SK-N-SH (cell line): ENCODE measurements around the gene BUD23.

Experiments
- CTCF ChIP-seq: fragments of 200-600 bp; sonication (generic); IDR thresholded peaks from 2 replicates; pipeline ENCODE4 v1.6.1; 2017; ENCODE audit warnings: antibody characterized with exemption, mild to moderate bottlenecking, moderate library complexity
- EP300 ChIP-seq, 2 experiments: IDR thresholded peaks; 2 replicates each; pipeline versions ENCODE4 v1.4.0 to v1.6.1; 2012; ENCODE audit warnings: borderline replicate concordance in 1 of 2, low read depth in 1 of 2, low read length in 1 of 2
- EZH2phosphoT487 ChIP-seq: fragments of 200-600 bp; sonication (generic); IDR thresholded peaks from 2 replicates; pipeline ENCODE4 v1.6.1; 2017; ENCODE audit warnings: low read depth, mixed run types, mild to moderate bottlenecking, antibody characterized with exemption, moderate library complexity, borderline replicate concordance
- JUND ChIP-seq: IDR thresholded peaks from 2 replicates; pipeline ENCODE4 v1.4.0; 2012
- MEF2A ChIP-seq: IDR thresholded peaks from 2 replicates; pipeline ENCODE4 v1.4.0; 2012; ENCODE audit warnings: low read depth, borderline replicate concordance
- NRF1 ChIP-seq: IDR thresholded peaks from 2 replicates; pipeline ENCODE4 v1.6.1; 2012; ENCODE audit warnings: low read depth, mild to moderate bottlenecking, low read length
- POLR2AphosphoS5 ChIP-seq: IDR thresholded peaks from 2 replicates; pipeline ENCODE4 v1.6.1; 2012; ENCODE audit warnings: low read depth, low read length
- RFX5 ChIP-seq: IDR thresholded peaks from 2 replicates; pipeline ENCODE4 v1.6.1; 2012; ENCODE audit warnings: mild to moderate bottlenecking, improper control_type of control experiment, low read length
- TAF1 ChIP-seq: IDR thresholded peaks from 2 replicates; pipeline ENCODE4 v1.6.1; 2012; ENCODE audit warnings: low read depth, mild to moderate bottlenecking, low read length, moderate library complexity, borderline replicate concordance
- USF1 ChIP-seq: IDR thresholded peaks from 2 replicates; pipeline ENCODE4 v1.4.0; 2012; ENCODE audit warnings: low read depth, borderline replicate concordance
- ZBTB33 ChIP-seq: IDR thresholded peaks from 2 replicates; pipeline ENCODE4 v1.4.0; 2012; ENCODE audit warnings: low read depth, borderline replicate concordance

GRCh38 chr7:73735528-73735905 is 52.1 kb downstream of the BUD23 start:
- TF ChIP-seq ZBTB33 (no peak), TAF1 (no peak), EZH2phosphoT487 (no peak), EP300 (IDR thresholded peaks at IDR 0.05; ENCODE audit: borderline replicate concordance in 1 of 2, low read depth in 1 of 2, low read length in 1 of 2) (no peak), CTCF (no peak), NRF1 (no peak), JUND (no peak), RFX5 (no peak), POLR2AphosphoS5 (no peak), USF1 (no peak), MEF2A (no peak)
